Fibroblast of mammary gland (primary cell): ENCODE measurements around the gene PXYLP1.
"Not testable (repeated sequence)": the region's sequence is repeated elsewhere in the genome, so short reads cannot be mapped to it uniquely, and the experiment has no call there.

Source experiments
- DNase-seq: peaks from one replicate; pipeline ENCODE4 v3.0.0-alpha.2; 2010; ENCODE audit warnings: low read depth
- H3K4me3 ChIP-seq: 2 replicates; pipeline ENCODE4 v1.5.1; 2011; ENCODE audit warnings: low read depth, mild to moderate bottlenecking, low read length, moderate library complexity; ENCODE audit not compliant: control insufficient read depth
- CTCF ChIP-seq: conservative IDR thresholded peaks from 2 replicates; pipeline ENCODE4 v1.5.1; 2011; ENCODE audit warnings: low read depth, low read length, inconsistent platforms; ENCODE audit not compliant: control insufficient read depth, insufficient read depth

The PXYLP1 gene

GRCh38 chr3:141294848-141295247, 63.2 kb downstream of the PXYLP1 start:
- H3K4me3 ChIP-seq = peak overlapping the region; percentile 46
- no peak for TF ChIP-seq CTCF
- peak; percentile 88 for DNase-seq

GRCh38 chr3:141300426-141300825, 68.8 kb downstream of the PXYLP1 start:
- H3K4me3 ChIP-seq = not testable (repeated sequence)

GRCh38 chr3:141302364-141303141, 70.9 kb downstream of the PXYLP1 start:
- DNase-seq = peak; percentile 34
- H3K4me3 ChIP-seq = no peak overlapping the region
- no peak for TF ChIP-seq CTCF

More at GRCh38 chr3:141300426-141300825, 68.8 kb downstream of the PXYLP1 start:
- DNase-seq = not testable (repeated sequence)

- TF ChIP-seq CTCF = peak; percentile 74
- H3K4me3 ChIP-seq = no peak overlapping the region
- peak; percentile 83 for DNase-seq
Observed at GRCh38 chr3:141303481-141304223, 72.0 kb downstream of the PXYLP1 start.

GRCh38 chr3:141305436-141305835, 73.8 kb downstream of the PXYLP1 start:
- peak; percentile 68 for DNase-seq
- no peak overlapping the region for H3K4me3 ChIP-seq
- peak; percentile 29 for TF ChIP-seq CTCF

- TF ChIP-seq CTCF = no peak
- DNase-seq = no peak
- H3K4me3 ChIP-seq = no peak overlapping the region
Observed at GRCh38 chr3:141306276-141306675, 74.7 kb downstream of the PXYLP1 start.

- no peak for DNase-seq
- H3K4me3 ChIP-seq = no peak overlapping the region
- TF ChIP-seq CTCF = no peak
Observed at GRCh38 chr3:141306922-141307321, 75.3 kb downstream of the PXYLP1 start.
